ENCODE data around the gene PAK6.

The PAK6 gene

DNA sequence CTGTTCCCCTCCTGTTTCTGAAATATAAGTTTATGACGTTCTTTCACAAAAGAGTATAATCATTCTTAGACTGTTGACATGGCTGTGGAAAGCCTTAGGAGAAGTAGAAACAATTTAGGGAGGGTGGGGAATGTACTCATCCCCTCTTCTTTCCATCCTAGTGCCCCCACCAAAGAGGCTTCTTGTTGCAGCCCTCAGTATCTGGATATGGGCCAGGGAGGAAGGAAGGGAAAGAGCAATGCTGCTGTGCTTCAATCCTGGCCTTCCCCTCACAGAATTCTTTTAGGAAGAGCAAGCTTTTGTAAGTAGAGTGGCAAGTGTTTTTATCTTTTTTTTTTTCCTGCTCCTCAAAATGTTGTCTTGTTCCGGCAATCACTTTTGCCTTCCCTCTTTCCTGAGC lies 86.3 kb downstream of the PAK6 start:
- Histone ChIP-seq H3K27ac (ENCODE audit: low read length) (no peak overlapping the region), H3K4me3 (ENCODE audit: low read depth in 1 of 2, low read length in 2 of 2) (peak overlapping the region in 1 of 2 experiments; percentile 75; a peak in 2 of 4 replicates), H3K36me3 (ENCODE audit: insufficient read depth, low read length) (peaks cover 5% of the 10 kb centered on the region; the same call in 1 of the 2 replicates), H3K9me3 (ENCODE audit: insufficient read depth, low read length, severe bottlenecking) (no peaks in the 10 kb centered on the region), H3K4me2 (ENCODE audit: insufficient read depth, low read length) (peak overlapping the region; percentile 94), H3K27me3 (ENCODE audit: insufficient read depth, low read length, poor library complexity) (no peaks in the 10 kb centered on the region), H4K20me1 (ENCODE audit: insufficient read depth, low read length) (no peaks in the 10 kb centered on the region), H3K9ac (ENCODE audit: low read depth, low read length) (peak overlapping the region; percentile 61; the same call in 1 of the 2 replicates), H2AFZ (ENCODE audit: low read depth, low read length) (no peak overlapping the region), H3K79me2 (ENCODE audit: insufficient read depth, low read length) (no peaks in the 10 kb centered on the region), H3K4me1 (ENCODE audit: insufficient read depth, low read length) (peaks cover 31% of the 10 kb centered on the region)
- DNase-seq: no peak
- TF ChIP-seq, protein P1, sequence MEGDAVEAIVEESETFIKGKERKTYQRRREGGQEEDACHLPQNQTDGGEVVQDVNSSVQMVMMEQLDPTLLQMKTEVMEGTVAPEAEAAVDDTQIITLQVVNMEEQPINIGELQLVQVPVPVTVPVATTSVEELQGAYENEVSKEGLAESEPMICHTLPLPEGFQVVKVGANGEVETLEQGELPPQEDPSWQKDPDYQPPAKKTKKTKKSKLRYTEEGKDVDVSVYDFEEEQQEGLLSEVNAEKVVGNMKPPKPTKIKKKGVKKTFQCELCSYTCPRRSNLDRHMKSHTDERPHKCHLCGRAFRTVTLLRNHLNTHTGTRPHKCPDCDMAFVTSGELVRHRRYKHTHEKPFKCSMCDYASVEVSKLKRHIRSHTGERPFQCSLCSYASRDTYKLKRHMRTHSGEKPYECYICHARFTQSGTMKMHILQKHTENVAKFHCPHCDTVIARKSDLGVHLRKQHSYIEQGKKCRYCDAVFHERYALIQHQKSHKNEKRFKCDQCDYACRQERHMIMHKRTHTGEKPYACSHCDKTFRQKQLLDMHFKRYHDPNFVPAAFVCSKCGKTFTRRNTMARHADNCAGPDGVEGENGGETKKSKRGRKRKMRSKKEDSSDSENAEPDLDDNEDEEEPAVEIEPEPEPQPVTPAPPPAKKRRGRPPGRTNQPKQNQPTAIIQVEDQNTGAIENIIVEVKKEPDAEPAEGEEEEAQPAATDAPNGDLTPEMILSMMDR (IDR thresholded peaks at IDR 0.05; ENCODE audit: borderline replicate concordance, extremely low read depth, low read length, poor library complexity, severe bottlenecking): no peak
- TF ChIP-seq EZH2 (IDR thresholded peaks at IDR 0.05; ENCODE audit: borderline replicate concordance, low read depth, low read length, severe bottlenecking): no peak
- ATAC-seq (ENCODE audit: insufficient read depth, low read depth): no peak

DNA sequence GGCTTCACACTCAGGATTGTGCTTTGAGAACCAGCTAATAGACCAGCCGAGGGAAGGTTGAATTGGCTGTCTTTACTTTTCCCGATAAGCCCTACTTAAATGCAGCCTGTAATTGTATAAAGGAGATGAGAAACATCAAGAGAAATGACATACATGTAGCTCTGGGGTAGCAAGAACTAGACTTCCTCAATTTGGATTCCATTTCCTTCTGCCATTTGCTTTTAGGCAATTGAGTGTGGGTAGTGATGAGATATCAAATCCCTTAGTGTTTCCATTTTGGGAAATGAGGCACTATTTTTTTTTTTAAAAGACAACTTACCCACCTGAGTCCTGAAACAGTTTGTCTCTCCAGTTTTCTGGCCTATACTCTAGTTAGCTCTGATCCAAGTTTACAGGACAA lies 86.8 kb downstream of the PAK6 start:
- Histone ChIP-seq H3K27me3 (ENCODE audit: insufficient read depth, low read length, poor library complexity) (no peaks in the 10 kb centered on the region), H3K79me2 (ENCODE audit: insufficient read depth, low read length) (no peaks in the 10 kb centered on the region), H3K36me3 (ENCODE audit: insufficient read depth, low read length) (peaks cover 5% of the 10 kb centered on the region; the same call in 1 of the 2 replicates), H3K9ac (ENCODE audit: low read depth, low read length) (no peak overlapping the region), H3K27ac (ENCODE audit: low read length) (no peak overlapping the region), H3K4me1 (ENCODE audit: insufficient read depth, low read length) (peaks cover 31% of the 10 kb centered on the region), H3K4me2 (ENCODE audit: insufficient read depth, low read length) (no peak overlapping the region; the same call in 1 of the 2 replicates), H2AFZ (ENCODE audit: low read depth, low read length) (no peak overlapping the region), H3K4me3 (ENCODE audit: low read depth in 1 of 2, low read length in 2 of 2) (no peak overlapping the region), H3K9me3 (ENCODE audit: insufficient read depth, low read length, severe bottlenecking) (no peaks in the 10 kb centered on the region), H4K20me1 (ENCODE audit: insufficient read depth, low read length) (no peaks in the 10 kb centered on the region)
- ATAC-seq (ENCODE audit: insufficient read depth, low read depth): no peak
- no peak for DNase-seq
- no peak for TF ChIP-seq EZH2 (IDR thresholded peaks at IDR 0.05; ENCODE audit: borderline replicate concordance, low read depth, low read length, severe bottlenecking)
- TF ChIP-seq, protein P1 (IDR thresholded peaks at IDR 0.05; ENCODE audit: borderline replicate concordance, extremely low read depth, low read length, poor library complexity, severe bottlenecking): no peak

All from DND-41 (cell line).